Measurements from ENCODE around the gene ZNF639.

DNA sequence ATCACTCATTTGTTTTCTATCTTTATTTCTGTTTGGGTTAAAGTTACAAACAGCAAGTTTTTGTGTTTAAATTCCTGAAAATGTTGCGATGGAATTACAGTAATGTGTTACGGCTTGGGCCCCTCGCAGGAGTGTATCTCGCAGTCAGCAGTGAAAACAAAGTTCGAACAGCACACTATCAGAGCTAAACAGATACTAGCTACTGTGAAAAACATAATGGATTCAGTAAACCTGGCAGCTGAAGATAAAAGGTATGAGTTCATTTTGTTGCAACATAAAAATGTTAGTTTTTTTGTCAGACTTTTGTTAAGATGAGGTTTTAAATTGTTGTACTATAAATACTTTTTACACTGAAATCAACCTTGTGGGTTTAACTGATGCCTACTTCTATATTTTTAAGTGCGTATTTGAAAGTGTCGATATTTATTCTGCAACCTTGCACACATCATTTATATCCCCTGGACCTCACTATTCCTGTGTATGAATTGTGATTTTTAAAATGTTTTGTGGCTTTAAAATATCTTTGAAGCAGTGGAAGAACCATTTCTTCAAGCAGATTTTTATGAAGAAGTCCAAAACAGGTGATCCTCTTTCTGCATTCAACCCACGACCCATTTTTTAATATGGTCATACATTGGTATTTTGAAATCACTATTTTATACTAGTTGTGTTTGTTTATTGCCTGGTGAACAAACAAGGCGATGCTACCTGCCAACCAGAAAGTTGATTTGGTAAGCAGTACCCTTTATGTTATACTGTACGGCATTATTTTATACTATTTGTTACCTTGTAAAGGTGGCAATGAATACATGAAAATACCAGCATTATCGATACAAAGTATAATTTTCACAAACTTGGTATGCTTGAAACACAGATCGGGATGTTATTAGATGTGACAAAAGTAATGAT lies 52.5 kb downstream of the ZNF639 start:
- TF ChIP-seq, protein P1, sequence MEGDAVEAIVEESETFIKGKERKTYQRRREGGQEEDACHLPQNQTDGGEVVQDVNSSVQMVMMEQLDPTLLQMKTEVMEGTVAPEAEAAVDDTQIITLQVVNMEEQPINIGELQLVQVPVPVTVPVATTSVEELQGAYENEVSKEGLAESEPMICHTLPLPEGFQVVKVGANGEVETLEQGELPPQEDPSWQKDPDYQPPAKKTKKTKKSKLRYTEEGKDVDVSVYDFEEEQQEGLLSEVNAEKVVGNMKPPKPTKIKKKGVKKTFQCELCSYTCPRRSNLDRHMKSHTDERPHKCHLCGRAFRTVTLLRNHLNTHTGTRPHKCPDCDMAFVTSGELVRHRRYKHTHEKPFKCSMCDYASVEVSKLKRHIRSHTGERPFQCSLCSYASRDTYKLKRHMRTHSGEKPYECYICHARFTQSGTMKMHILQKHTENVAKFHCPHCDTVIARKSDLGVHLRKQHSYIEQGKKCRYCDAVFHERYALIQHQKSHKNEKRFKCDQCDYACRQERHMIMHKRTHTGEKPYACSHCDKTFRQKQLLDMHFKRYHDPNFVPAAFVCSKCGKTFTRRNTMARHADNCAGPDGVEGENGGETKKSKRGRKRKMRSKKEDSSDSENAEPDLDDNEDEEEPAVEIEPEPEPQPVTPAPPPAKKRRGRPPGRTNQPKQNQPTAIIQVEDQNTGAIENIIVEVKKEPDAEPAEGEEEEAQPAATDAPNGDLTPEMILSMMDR (IDR thresholded peaks at IDR 0.05 in 4 of 5, conservative IDR thresholded peaks at IDR 0.05 in 1 of 5) = no peak
- no peak for TF ChIP-seq POLR2A (IDR thresholded peaks at IDR 0.05)

Measured in gastrocnemius medialis (tissue), 4 donors.